Keratinocyte (primary cell): ENCODE measurements around the gene ABCC9. TPM values are rescaled to one million over a fixed set of nuclear protein-coding genes. Genes with fewer than 3 reads are reported as not detected.
"Not testable (repeated sequence)": the region's sequence is repeated elsewhere in the genome, so short reads cannot be mapped to it uniquely, and the experiment has no call there.

ENCODE experiments used
- DNase-seq: peaks from one replicate; pipeline ENCODE4 v3.0.0-alpha.2; 2011; ENCODE audit warnings: low read depth, missing footprints, low spot score
- FAIRE-seq: peaks from 2 replicates; lab custom pipeline; 2011; peaks lifted over from hg19 to GRCh38; lab: Jason Lieb, UNC
- H2AFZ ChIP-seq: 2 replicates; pipeline ENCODE4 v1.6.0; 2012; ENCODE audit warnings: low read length, control low read depth, inconsistent platforms; ENCODE audit not compliant: control insufficient read depth
- H3K27ac ChIP-seq: 2 replicates; pipeline ENCODE4 v1.5.1; 2011; ENCODE audit warnings: low read length; ENCODE audit not compliant: control insufficient read depth, insufficient read depth
- H3K27me3 ChIP-seq: 3 replicates; pipeline ENCODE4 v1.6.0; 2011; ENCODE audit warnings: low read length; ENCODE audit not compliant: control insufficient read depth, insufficient read depth; ENCODE audit errors: extremely low read depth
- H3K36me3 ChIP-seq, 2 experiments: 2 replicates in 1 of 2; 3 replicates in 1 of 2; pipeline ENCODE4 v1.5.1; 2011; ENCODE audit warnings: low read length in 2 of 2, mild to moderate bottlenecking in 1 of 2; ENCODE audit not compliant: control insufficient read depth in 2 of 2, insufficient read depth in 2 of 2; ENCODE audit errors: extremely low read depth in 1 of 2
- H3K4me1 ChIP-seq: 3 replicates; pipeline ENCODE4 v1.5.1; 2011; ENCODE audit warnings: low read length; ENCODE audit not compliant: control insufficient read depth, insufficient read depth; ENCODE audit errors: extremely low read depth
- H3K4me2 ChIP-seq: 3 replicates; pipeline ENCODE4 v1.6.0; 2011; ENCODE audit warnings: low read depth, low read length; ENCODE audit not compliant: control insufficient read depth, insufficient read depth; ENCODE audit errors: extremely low read depth
- H3K4me3 ChIP-seq, 3 experiments: fragments of 200-600 bp in 1 of 3; sonication (generic) in 1 of 3; 2 replicates in 2 of 3; 3 replicates in 1 of 3; pipeline ENCODE4 v1.5.1; 2011 to 2016; ENCODE audit warnings: low read length in 3 of 3, mild to moderate bottlenecking in 3 of 3, control low read depth in 2 of 3, inconsistent platforms in 1 of 3, low read depth in 1 of 3, mixed read lengths in 1 of 3, mixed run types in 1 of 3, moderate library complexity in 1 of 3; ENCODE audit not compliant: control insufficient read depth in 2 of 3, insufficient read depth in 2 of 3; ENCODE audit errors: extremely low read depth in 1 of 3
- H3K79me2 ChIP-seq: 2 replicates; pipeline ENCODE4 v1.6.0; 2012; ENCODE audit warnings: low read length; ENCODE audit not compliant: control insufficient read depth, insufficient read depth
- H3K9ac ChIP-seq: 3 replicates; pipeline ENCODE4 v1.6.0; 2011; ENCODE audit warnings: low read length; ENCODE audit not compliant: control insufficient read depth, insufficient read depth; ENCODE audit errors: extremely low read depth
- H3K9me1 ChIP-seq: 3 replicates; pipeline ENCODE4 v1.6.0; 2011; ENCODE audit warnings: low read length; ENCODE audit not compliant: control insufficient read depth, insufficient read depth; ENCODE audit errors: extremely low read depth
- H3K9me3 ChIP-seq: 2 replicates; pipeline ENCODE4 v1.5.1; 2012; ENCODE audit warnings: low read depth, low read length; ENCODE audit not compliant: control insufficient read depth
- H4K20me1 ChIP-seq: 3 replicates; pipeline ENCODE4 v1.6.0; 2011; ENCODE audit warnings: low read length; ENCODE audit not compliant: control insufficient read depth, insufficient read depth; ENCODE audit errors: extremely low read depth
- CTCF ChIP-seq, 3 experiments: IDR thresholded peaks in 1 of 3; conservative IDR thresholded peaks in 1 of 3; optimal IDR thresholded peaks in 1 of 3; 2 replicates in 2 of 3; 3 replicates in 1 of 3; pipeline versions ENCODE3 to v1.5.1; 2011; ENCODE audit warnings: low read length in 3 of 3, mild to moderate bottlenecking in 3 of 3, moderate library complexity in 2 of 3, control low read depth in 1 of 3, inconsistent platforms in 1 of 3; ENCODE audit not compliant: insufficient read depth in 2 of 3; ENCODE audit errors: extremely low read depth in 1 of 3
- EZH2 ChIP-seq: IDR thresholded peaks from one replicate; pipeline ENCODE4 v1.6.1; 2012; ENCODE audit warnings: inconsistent platforms, mild to moderate bottlenecking, low read length, moderate library complexity
- dilution Hi-C: fragments of 300-500 bp; cut with MboI; formaldehyde crosslinking; loops from one replicate; pipeline ENCODE4 v1.7.0; 2020; ENCODE audit warnings: low sequenced_read_pairs; ENCODE audit not compliant: extremely low pct_ligation_motif_present
- polyA plus RNA-seq, 5 experiments: library from polyadenylated mRNA; depleted of rRNA in 3 of 5; stranded (reverse) in 3 of 5; stranded (forward) in 1 of 5; unstranded in 1 of 5; fragments of >200 nt; gene quantifications; 1 replicate in 1 of 5; 2 replicates in 3 of 5; 3 replicates in 1 of 5; pipeline versions ENCODE4 v1.2.1 to v1.2.3, GENCODE V29; 2011 to 2012; ENCODE audit warnings: missing spikeins in 2 of 5, low read depth in 1 of 5, low replicate concordance in 1 of 5

The ABCC9 gene
- polyA plus RNA-seq, 1 donor (not counting 4 experiments of a cell fraction or from before 2014, with no cell fraction given), result not detected

- H3K9me3 ChIP-seq, result no peaks in the 10 kb centered on the region
- no peak overlapping the region for H3K4me3 ChIP-seq
- no peaks in the 10 kb centered on the region for H3K4me1 ChIP-seq
- H3K9ac ChIP-seq, result no peak overlapping the region
- FAIRE-seq (no peak), DNase-seq (no peak)
- H2AFZ ChIP-seq, result no peak overlapping the region
- dilution Hi-C loops, result no loop called here
- no peaks in the 10 kb centered on the region for H3K79me2 ChIP-seq
- no peak overlapping the region for H3K4me2 ChIP-seq
- H3K36me3 ChIP-seq, result no peaks in the 10 kb centered on the region
- H3K9me1 ChIP-seq, result no peaks in the 10 kb centered on the region
- no peak overlapping the region for H3K27ac ChIP-seq
- no peak for TF ChIP-seq CTCF (optimal IDR thresholded peaks at IDR 0.05 in 1 of 3, IDR thresholded peaks at IDR 0.05 in 1 of 3, conservative IDR thresholded peaks at IDR 0.05 in 1 of 3; ENCODE audit: extremely low read depth in 1 of 3, insufficient read depth in 2 of 3, low read length in 3 of 3)
- TF ChIP-seq EZH2, result no peak
- H3K27me3 ChIP-seq, result no peaks in the 10 kb centered on the region
- H4K20me1 ChIP-seq, result no peaks in the 10 kb centered on the region
These were observed 145.4 kb downstream of the ABCC9 start for GRCh38 chr12:21795648-21796328.

- H3K27ac ChIP-seq, H3K9me1 ChIP-seq, H3K9ac ChIP-seq, H3K4me1 ChIP-seq, H3K27me3 ChIP-seq, DNase-seq, H3K4me3 ChIP-seq, H2AFZ ChIP-seq, H3K79me2 ChIP-seq, H3K4me2 ChIP-seq, FAIRE-seq, H3K9me3 ChIP-seq, dilution Hi-C loops, H3K36me3 ChIP-seq, H4K20me1 ChIP-seq: not testable (repeated sequence)
These were observed 146.2 kb downstream of the ABCC9 start for GRCh38 chr12:21794807-21795595.

GRCh38 chr12:21789687-21790086 is 151.5 kb downstream of the ABCC9 start:
- DNase-seq, H2AFZ ChIP-seq, H3K9ac ChIP-seq, H3K79me2 ChIP-seq, H3K27ac ChIP-seq, H3K36me3 ChIP-seq, H3K9me3 ChIP-seq, H3K9me1 ChIP-seq, H3K4me3 ChIP-seq, H3K27me3 ChIP-seq, H3K4me2 ChIP-seq, H4K20me1 ChIP-seq, FAIRE-seq, H3K4me1 ChIP-seq, dilution Hi-C loops: not testable (repeated sequence)
